Activated naive CD8-positive, alpha-beta T cell treated with anti-CD3 and anti-CD28 coated beads, Interleukin-2, amount 10 ng/mL, durations not matched to agents 7 days and 5 days (primary cell): Measurements from ENCODE around the gene CALHM1. TPM values are rescaled to one million over a fixed set of nuclear protein-coding genes. Genes with fewer than 3 reads are reported as not detected.
"Not testable (repeated sequence)": the region's sequence is repeated elsewhere in the genome, so short reads cannot be mapped to it uniquely, and the experiment has no call there.

Experiments
- ATAC-seq: fragments of 150-1000 bp; cut with Tn5 transposase; one replicate; pipeline ENCODE4 v1.10.0; 2021; ENCODE audit warnings: low read depth, moderate library complexity
- POLR2A ChIA-PET: fragments of 350-600 bp; sonication (Branson Sonifier 250); formaldehyde crosslinking; loops from one replicate; lab custom pipeline; 2021; ENCODE audit warnings: antibody characterized with exemption; lab: Charles Lee
- DNase-seq: peaks from one replicate; pipeline ENCODE4 v3.0.0; 2021
- H3K27ac Mint-ChIP-seq: one replicate; pipeline ENCODE4 v1.8.0; 2022; ENCODE audit warnings: mild to moderate bottlenecking, mixed read lengths
- H3K27me3 Mint-ChIP-seq: one replicate; pipeline ENCODE4 v1.8.0; 2022; ENCODE audit warnings: mild to moderate bottlenecking, moderate library complexity, mixed read lengths
- H3K36me3 Mint-ChIP-seq: one replicate; pipeline ENCODE4 v1.8.0; 2021; ENCODE audit warnings: mild to moderate bottlenecking, mixed read lengths
- H3K4me1 Mint-ChIP-seq: one replicate; pipeline ENCODE4 v1.8.0; 2021; ENCODE audit warnings: mixed read lengths
- H3K4me3 Mint-ChIP-seq: one replicate; pipeline ENCODE4 v1.8.0; 2022; ENCODE audit warnings: mild to moderate bottlenecking, moderate library complexity, mixed read lengths
- H3K9me3 Mint-ChIP-seq: one replicate; pipeline ENCODE4 v1.8.0; 2021; ENCODE audit warnings: mixed read lengths
- total RNA-seq, 2 experiments: library from RNA; stranded (reverse); gene quantifications; one replicate each; pipeline ENCODE4 v1.2.3, GENCODE V29; 2021

CALHM1 gene
- total RNA-seq, 2 experiments from 2014 or later = 0.74 to 0.94 TPM

DNA sequence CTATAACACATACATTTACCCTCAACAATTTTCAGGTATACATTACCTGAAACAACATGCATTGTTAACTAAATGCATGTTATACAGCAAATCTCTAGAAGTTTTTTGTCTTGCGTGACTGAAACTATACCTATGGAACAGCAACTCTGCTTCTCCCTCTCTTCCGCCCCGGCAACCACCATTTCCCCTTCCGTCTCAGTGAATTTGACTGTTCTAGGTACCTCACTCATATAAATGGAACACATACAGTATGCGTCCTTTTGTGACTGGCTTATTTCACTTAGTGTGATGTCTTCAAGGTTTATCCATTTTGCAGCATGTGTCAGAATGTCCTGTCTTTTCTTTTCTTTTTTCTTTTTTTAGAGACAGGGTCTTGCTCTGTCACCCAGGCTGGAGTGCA, 29.1 kb downstream of the CALHM1 start:
- DNase-seq (no peak), ATAC-seq (peak; percentile 57)
- peak overlapping the region; percentile 89 for H3K27ac Mint-ChIP-seq
- peak overlapping the region; percentile 75 for H3K4me3 Mint-ChIP-seq
- H3K36me3 Mint-ChIP-seq = peaks cover 57% of the 10 kb centered on the region
- H3K9me3 Mint-ChIP-seq = no peaks in the 10 kb centered on the region
- POLR2A ChIA-PET = interaction anchor here (1.4 kb wide), 1 partner anchor 22 kb away, joined by 5 read pairs; the partner anchor contains the start of gene CALHM2
- peaks cover 55% of the 10 kb centered on the region for H3K4me1 Mint-ChIP-seq
- H3K27me3 Mint-ChIP-seq = no peaks in the 10 kb centered on the region

DNA sequence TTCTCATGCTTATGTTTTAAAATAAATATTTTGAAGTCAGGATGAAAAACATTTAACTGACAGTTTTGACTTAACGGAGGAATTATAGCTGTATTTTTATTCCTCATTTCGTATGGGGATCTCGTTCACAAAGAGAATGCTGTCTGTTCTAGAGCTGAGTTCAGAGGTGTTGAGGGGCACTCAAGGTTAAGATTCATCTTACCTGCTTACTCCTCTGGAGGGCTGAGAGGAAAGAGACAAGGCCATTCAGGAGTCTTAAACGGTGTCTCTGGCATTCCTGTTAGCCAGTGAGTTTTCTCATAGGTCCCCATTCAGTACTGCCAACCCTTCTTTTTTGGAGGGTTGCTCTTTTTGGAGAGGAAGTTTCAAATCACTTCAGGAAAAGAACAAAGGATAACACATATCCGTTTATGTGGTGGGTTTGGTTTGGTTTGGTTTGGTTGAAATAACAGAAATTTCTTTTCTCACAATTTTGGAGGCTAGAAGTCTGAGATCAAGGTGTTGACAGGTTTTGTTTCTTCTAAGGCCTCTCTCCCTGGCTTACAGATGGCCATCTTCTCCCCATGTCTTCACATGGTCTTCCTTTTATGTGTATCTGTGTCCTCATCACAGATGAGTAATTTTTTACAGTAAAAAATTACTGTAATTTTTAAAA, 29.6 kb downstream of the CALHM1 start:
- Mint-ChIP-seq H3K4me1 (peaks cover 55% of the 10 kb centered on the region), H3K4me3 (peak overlapping the region; percentile 46), H3K36me3 (peaks cover 62% of the 10 kb centered on the region), H3K27me3 (no peaks in the 10 kb centered on the region), H3K9me3 (no peaks in the 10 kb centered on the region), H3K27ac (peak overlapping the region; percentile 89)
- POLR2A ChIA-PET = no interaction called here
- ATAC-seq = peak; percentile 69
- no peak for DNase-seq

DNA sequence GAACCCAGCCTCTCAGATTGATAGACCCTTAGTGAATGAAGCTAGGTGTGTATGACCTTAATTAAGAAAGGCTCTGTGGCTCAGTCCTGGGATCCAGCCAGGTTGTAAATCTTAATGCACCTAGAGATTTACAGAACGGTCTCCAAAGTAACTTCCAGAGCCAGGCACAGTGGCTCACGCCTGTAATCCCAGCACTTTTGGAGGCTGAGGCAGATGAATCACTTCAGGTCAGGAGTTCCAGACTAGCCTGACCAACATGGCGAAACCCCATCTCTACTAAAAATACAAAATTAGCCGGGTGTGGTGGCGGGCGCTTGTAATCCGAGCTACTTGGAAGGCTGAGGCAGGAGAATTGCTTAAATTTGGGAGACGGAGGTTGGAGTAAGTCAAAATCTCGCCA, 30.8 kb downstream of the CALHM1 start:
- no peak overlapping the region for H3K4me3 Mint-ChIP-seq
- ATAC-seq (no peak), DNase-seq (no peak)
- POLR2A ChIA-PET = interaction anchor here (1.4 kb wide), 2 partner anchors 10 to 24 kb away, joined by 3 to 4 read pairs; partner anchors contain the start of gene CALHM2
- no peaks in the 10 kb centered on the region for H3K27me3 Mint-ChIP-seq
- H3K4me1 Mint-ChIP-seq = peaks cover 52% of the 10 kb centered on the region
- H3K9me3 Mint-ChIP-seq = no peaks in the 10 kb centered on the region
- peaks cover 60% of the 10 kb centered on the region for H3K36me3 Mint-ChIP-seq
- H3K27ac Mint-ChIP-seq = peak overlapping the region; percentile 49

DNA sequence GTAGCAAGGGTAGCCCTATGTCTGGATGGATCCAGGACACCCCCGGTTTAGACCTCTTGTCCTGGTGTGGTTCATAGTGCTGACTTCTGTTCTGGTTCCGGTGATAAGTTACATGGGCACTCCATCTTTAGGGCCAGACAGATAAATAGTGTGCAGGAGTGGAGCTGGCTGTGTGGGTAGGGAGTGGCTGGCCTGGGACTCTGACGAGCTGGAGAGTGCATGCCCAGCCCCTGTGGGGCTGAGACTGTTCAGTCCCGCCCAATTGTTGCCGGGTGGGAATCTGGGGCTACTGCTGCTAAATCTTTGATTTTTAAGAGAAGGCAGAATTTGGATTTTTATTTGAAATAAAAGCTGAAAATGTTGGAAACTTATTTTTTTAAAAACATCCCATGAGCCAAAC, 35.0 kb downstream of the CALHM1 start:
- Mint-ChIP-seq H3K27me3 (no peaks in the 10 kb centered on the region), H3K4me3 (no peak overlapping the region), H3K36me3 (peaks cover 50% of the 10 kb centered on the region), H3K4me1 (peaks cover 18% of the 10 kb centered on the region), H3K9me3 (no peaks in the 10 kb centered on the region), H3K27ac (peak overlapping the region; percentile 17)
- DNase-seq (no peak), ATAC-seq (no peak)
- POLR2A ChIA-PET = interaction anchor here (2.8 kb wide), 1 partner anchor 20 kb away, joined by 7 read pairs; no protein-coding TSS in a partner anchor

DNA sequence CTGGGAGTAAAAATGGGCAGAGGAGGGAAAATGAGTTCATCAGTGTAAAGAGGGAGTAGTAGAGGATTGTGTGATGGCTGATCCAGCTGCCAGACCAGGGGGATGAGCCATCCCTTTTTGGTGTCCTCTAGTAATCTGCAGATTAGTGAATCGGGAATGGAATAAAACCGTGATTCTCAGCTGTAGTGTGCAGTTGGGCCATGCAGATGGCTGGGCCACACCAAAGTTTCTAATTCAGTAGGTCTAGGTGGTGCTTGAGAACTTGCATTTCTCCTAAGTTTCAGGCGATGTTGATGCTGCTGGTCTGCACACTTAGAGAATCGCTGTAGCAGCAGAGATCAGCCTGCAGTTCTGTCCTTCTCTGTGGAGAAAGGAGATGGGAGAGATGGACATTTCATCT, 39.6 kb downstream of the CALHM1 start:
- POLR2A ChIA-PET = interaction anchor here (0.6 to 1.3 kb wide), 2 partner anchors 8 to 52 kb away, joined by 4 to 5 read pairs; no protein-coding TSS in a partner anchor
- peak overlapping the region; percentile 28 for H3K27ac Mint-ChIP-seq
- ATAC-seq (no peak), DNase-seq (no peak)
- H3K27me3 Mint-ChIP-seq = no peaks in the 10 kb centered on the region
- no peaks in the 10 kb centered on the region for H3K9me3 Mint-ChIP-seq
- H3K4me1 Mint-ChIP-seq = peaks cover 2% of the 10 kb centered on the region
- no peak overlapping the region for H3K4me3 Mint-ChIP-seq
- peaks cover 39% of the 10 kb centered on the region for H3K36me3 Mint-ChIP-seq

DNA sequence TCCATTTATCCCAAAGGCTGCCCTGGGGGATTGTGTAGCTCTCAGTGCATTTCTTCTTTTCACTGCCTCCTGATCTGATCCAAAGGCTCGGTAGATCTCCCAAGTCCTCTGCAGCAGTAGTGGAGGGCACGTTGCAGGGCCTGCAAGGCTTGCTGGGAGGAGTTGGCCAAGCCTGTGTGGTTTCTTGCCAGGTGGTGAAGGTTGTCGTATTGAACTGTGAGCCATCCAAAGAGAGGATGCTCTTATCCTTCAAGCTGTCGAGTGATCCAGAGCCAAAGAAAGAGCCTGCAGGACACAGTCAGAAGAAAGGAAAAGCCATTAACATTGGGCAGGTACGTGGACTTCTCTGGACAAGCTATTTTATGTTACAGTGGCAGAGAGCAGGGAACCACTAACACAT, 41.1 kb downstream of the CALHM1 start:
- ATAC-seq = no peak
- no peak overlapping the region for H3K27ac Mint-ChIP-seq
- POLR2A ChIA-PET = interaction anchor here (1.1 to 1.3 kb wide), 4 partner anchors 10 to 68 kb away, joined by 4 to 6 read pairs (median 4); partner anchors contain the start of gene CALHM2
- no peaks in the 10 kb centered on the region for H3K27me3 Mint-ChIP-seq
- no peak overlapping the region for H3K4me3 Mint-ChIP-seq
- no peaks in the 10 kb centered on the region for H3K9me3 Mint-ChIP-seq
- peaks cover 2% of the 10 kb centered on the region for H3K4me1 Mint-ChIP-seq
- DNase-seq = no peak
- H3K36me3 Mint-ChIP-seq = peaks cover 31% of the 10 kb centered on the region

DNA sequence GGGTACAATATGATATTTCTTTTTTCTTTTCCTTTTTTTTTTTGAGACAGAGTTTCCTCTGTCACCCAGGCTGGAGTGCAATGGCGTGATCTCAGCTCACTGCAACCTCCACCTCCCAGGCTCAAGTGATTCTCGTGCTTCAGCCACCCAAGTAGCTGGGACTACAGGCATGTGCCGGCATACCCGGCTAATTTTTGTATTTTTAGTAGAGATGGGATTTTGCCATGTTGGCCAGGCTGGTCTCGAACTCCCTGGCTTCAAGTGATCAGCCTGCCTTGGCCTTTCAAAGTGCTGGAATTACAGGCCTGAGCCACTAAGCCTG, 41.6 kb downstream of the CALHM1 start:
- H3K4me1 Mint-ChIP-seq, H3K27me3 Mint-ChIP-seq, H3K27ac Mint-ChIP-seq, ATAC-seq, DNase-seq, H3K4me3 Mint-ChIP-seq, H3K9me3 Mint-ChIP-seq: not testable (repeated sequence)
- peaks cover 27% of the 10 kb centered on the region for H3K36me3 Mint-ChIP-seq
- POLR2A ChIA-PET = interaction anchor here (1.1 to 1.4 kb wide), 4 partner anchors 35 to 76 kb away, joined by 3 to 6 read pairs (median 4); partner anchors contain the start of gene CALHM2

DNA sequence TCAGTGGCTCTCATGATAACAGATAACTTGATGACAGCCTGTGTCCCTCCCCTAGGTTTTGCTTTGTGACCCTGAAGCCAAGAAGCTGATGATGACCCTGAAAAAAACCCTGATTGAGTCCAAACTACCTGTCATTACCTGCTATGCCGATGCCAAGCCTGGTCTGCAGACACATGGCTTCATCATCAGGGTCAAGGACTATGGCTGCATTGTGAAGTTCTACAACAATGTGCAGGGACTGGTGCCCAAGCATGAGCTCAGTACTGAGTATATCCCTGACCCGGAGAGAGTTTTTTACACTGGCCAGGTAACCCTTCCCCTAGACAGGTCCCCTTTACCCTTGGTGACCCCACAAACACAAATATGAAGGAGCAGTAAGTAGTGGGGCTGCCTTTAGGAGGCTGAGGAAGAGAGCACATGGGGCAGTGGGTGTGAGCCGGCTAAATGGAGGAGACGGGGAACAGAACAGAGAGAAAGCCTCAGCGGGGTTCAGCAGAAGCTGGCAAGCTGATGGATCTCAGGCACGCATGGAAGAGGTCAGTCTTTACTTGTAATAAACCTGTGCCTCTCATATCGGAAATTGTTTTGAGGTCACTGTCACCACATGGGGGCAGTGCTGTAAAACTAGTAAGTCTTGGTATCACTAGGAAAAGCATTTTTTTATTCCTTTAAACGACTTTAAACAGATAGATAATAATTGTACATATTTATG, 42.1 kb downstream of the CALHM1 start:
- no peaks in the 10 kb centered on the region for H3K27me3 Mint-ChIP-seq
- DNase-seq = peak; percentile 53
- peaks cover 2% of the 10 kb centered on the region for H3K4me1 Mint-ChIP-seq
- H3K27ac Mint-ChIP-seq = no peak overlapping the region
- peak; percentile 54 for ATAC-seq
- H3K4me3 Mint-ChIP-seq = no peak overlapping the region
- peaks cover 26% of the 10 kb centered on the region for H3K36me3 Mint-ChIP-seq
- POLR2A ChIA-PET = interaction anchor here (1.1 to 1.4 kb wide), 4 partner anchors 36 to 76 kb away, joined by 3 to 6 read pairs (median 4); partner anchors contain the start of gene CALHM2
- no peaks in the 10 kb centered on the region for H3K9me3 Mint-ChIP-seq

DNA sequence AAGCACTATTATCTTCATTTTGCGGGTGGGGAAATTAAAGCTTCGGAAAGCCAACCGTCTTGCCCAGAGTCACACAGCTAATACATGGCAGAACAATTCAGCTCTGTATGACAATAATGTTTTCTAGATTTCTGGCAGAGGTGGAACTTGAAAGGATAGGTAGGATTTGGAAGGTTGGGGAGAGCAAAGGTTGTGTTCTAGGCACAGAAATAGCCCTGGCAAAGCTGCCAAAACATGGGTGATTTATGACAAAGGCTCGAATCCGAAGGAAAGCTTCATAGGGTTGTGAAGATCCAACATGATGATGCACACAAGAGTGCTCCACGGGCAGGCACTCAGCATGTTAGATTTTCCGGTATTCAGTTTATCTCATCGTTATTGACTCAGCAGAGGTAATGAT, 43.1 kb downstream of the CALHM1 start:
- H3K27ac Mint-ChIP-seq = no peak overlapping the region
- DNase-seq (no peak), ATAC-seq (no peak)
- H3K4me1 Mint-ChIP-seq = peaks cover 2% of the 10 kb centered on the region
- H3K9me3 Mint-ChIP-seq = no peaks in the 10 kb centered on the region
- H3K27me3 Mint-ChIP-seq = no peaks in the 10 kb centered on the region
- H3K36me3 Mint-ChIP-seq = peaks cover 23% of the 10 kb centered on the region
- H3K4me3 Mint-ChIP-seq = no peak overlapping the region
- POLR2A ChIA-PET = interaction anchor here (1.4 kb wide), 1 partner anchor 77 kb away, joined by 3 read pairs; no protein-coding TSS in a partner anchor

DNA sequence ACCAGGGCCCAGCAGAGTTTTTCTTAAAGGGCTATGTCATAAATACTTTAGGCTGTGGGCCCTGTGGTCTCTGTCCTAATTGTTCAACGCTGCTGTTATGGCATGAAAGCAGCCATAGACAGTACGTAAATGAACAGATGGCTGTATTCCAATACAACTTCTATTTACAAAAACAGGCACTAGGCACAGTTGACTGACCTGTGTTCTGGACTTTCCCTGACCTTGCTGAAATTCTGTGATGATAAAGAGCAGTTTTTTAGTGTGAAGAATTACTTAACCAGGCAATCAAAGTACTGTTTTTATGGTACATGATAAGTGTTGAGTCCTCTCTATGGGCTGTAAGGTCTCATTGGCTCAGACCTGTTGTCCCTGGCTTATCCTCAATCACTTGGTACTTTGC, 45.1 kb downstream of the CALHM1 start:
- Mint-ChIP-seq H3K36me3 (peaks cover 24% of the 10 kb centered on the region), H3K4me1 (no peaks in the 10 kb centered on the region), H3K9me3 (no peaks in the 10 kb centered on the region), H3K4me3 (no peak overlapping the region), H3K27ac (no peak overlapping the region), H3K27me3 (no peaks in the 10 kb centered on the region)
- POLR2A ChIA-PET = no interaction called here
- DNase-seq = no peak
- no peak for ATAC-seq

Other genes starting within 250 kb of the CALHM1 start
- not detected for gene RPEL1, start 213.0 kb downstream of the CALHM1 start, total RNA-seq
- under 1 TPM in 1 of 2 experiments, not detected in 1; 0.09 TPM for gene INA, start 181.8 kb downstream of the CALHM1 start, total RNA-seq
- gene PCGF6, start 107.8 kb downstream of the CALHM1 start, total RNA-seq = 10 to 100 TPM; 13.6 to 14.7 TPM
- gene TAF5, start 90.9 kb downstream of the CALHM1 start, total RNA-seq = 10 to 100 TPM; 11.6 to 12.1 TPM
- gene ATP5MK, start 62.4 kb downstream of the CALHM1 start, total RNA-seq = 100 to 1,000 TPM; 264 to 291 TPM
- gene PDCD11, start 62.3 kb downstream of the CALHM1 start, total RNA-seq = 10 to 100 TPM; 45.1 to 49.9 TPM
- gene CALHM2, start 6.5 kb downstream of the CALHM1 start, total RNA-seq = 100 to 1,000 TPM; 117 to 124 TPM
- gene CALHM3, start 20.3 kb upstream of the CALHM1 start, total RNA-seq = under 1 TPM; 0.17 to 0.67 TPM
- gene NEURL1, start 34.8 kb upstream of the CALHM1 start, total RNA-seq = 1 to 10 TPM; 1.6 to 2.0 TPM